ENCODE results near the gene CACNA1H.

The CACNA1H gene

GRCh38 chr16:1141716-1142115, 11.2 kb upstream of the CACNA1H start:
- no peak for DNase-seq (ENCODE audit: low read depth in 4 of 4, low spot score in 1 of 4)

GRCh38 chr16:1142911-1143310, 10.0 kb upstream of the CACNA1H start:
- no peak for DNase-seq (ENCODE audit: low read depth in 4 of 4, low spot score in 1 of 4)

- no peak for DNase-seq (ENCODE audit: low read depth in 4 of 4, low spot score in 1 of 4)
These were observed 9.0 kb upstream of the CACNA1H start for GRCh38 chr16:1143761-1144450.

GRCh38 chr16:1144476-1145382, 8.2 kb upstream of the CACNA1H start:
- DNase-seq (ENCODE audit: low read depth in 4 of 4, low spot score in 1 of 4) = no peak

GRCh38 chr16:1145383-1146100, 7.4 kb upstream of the CACNA1H start:
- DNase-seq (ENCODE audit: low read depth in 4 of 4, low spot score in 1 of 4) = no peak

- peak in 1 of 4 experiments; percentile 14 for DNase-seq (ENCODE audit: low read depth in 4 of 4, low spot score in 1 of 4)
These were observed 6.5 kb upstream of the CACNA1H start for GRCh38 chr16:1146409-1146808.

GRCh38 chr16:1147027-1147426, 5.9 kb upstream of the CACNA1H start:
- no peak for DNase-seq (ENCODE audit: low read depth in 4 of 4, low spot score in 1 of 4)

- DNase-seq (ENCODE audit: low read depth in 4 of 4, low spot score in 1 of 4) = no peak
These were observed 3.7 kb upstream of the CACNA1H start for GRCh38 chr16:1149101-1149636.

GRCh38 chr16:1150511-1150982, 2.4 kb upstream of the CACNA1H start:
- no peak for DNase-seq (ENCODE audit: low read depth in 4 of 4, low spot score in 1 of 4)

- no peak for DNase-seq (ENCODE audit: low read depth in 4 of 4, low spot score in 1 of 4)
These were observed 1.3 kb upstream of the CACNA1H start for GRCh38 chr16:1151424-1152122.

- peak in 3 of 4 experiments; percentile 11 to 20 (median 13) for DNase-seq (ENCODE audit: low read depth in 4 of 4, low spot score in 1 of 4)
These were observed 725 bp upstream of the CACNA1H start for GRCh38 chr16:1152123-1152638.

GRCh38 chr16:1153480-1154160, 714 bp downstream of the CACNA1H start:
- DNase-seq (ENCODE audit: low read depth in 4 of 4, low spot score in 1 of 4) = no peak

- no peak for DNase-seq (ENCODE audit: low read depth in 4 of 4, low spot score in 1 of 4)
These were observed 1.5 kb downstream of the CACNA1H start for GRCh38 chr16:1154291-1154886.

- DNase-seq (ENCODE audit: low read depth in 4 of 4, low spot score in 1 of 4) = no peak
These were observed 2.0 kb downstream of the CACNA1H start for GRCh38 chr16:1154887-1155331.

GRCh38 chr16:1155353-1156054, 2.6 kb downstream of the CACNA1H start:
- DNase-seq (ENCODE audit: low read depth in 4 of 4, low spot score in 1 of 4) = no peak

- DNase-seq (ENCODE audit: low read depth in 4 of 4, low spot score in 1 of 4) = no peak
These were observed 3.4 kb downstream of the CACNA1H start for GRCh38 chr16:1156055-1156982.

- DNase-seq (ENCODE audit: low read depth in 4 of 4, low spot score in 1 of 4) = no peak
These were observed 4.2 kb downstream of the CACNA1H start for GRCh38 chr16:1156983-1157638.

All from stimulated activated CD4-positive, alpha-beta T cell treated with anti-CD3 and anti-CD28 coated beads, Interleukin-1b, Interleukin-23, amount 100 ng/mL, for 24 hours (primary cell).